IPS-18a (cell line): ENCODE data around the gene UHRF2.

Source experiments
- H3K27ac ChIP-seq: one replicate; pipeline ENCODE4 v1.5.1; 2013; ENCODE audit warnings: low read length
- H3K27me3 ChIP-seq: one replicate; pipeline ENCODE4 v1.6.1; 2013; ENCODE audit warnings: mild to moderate bottlenecking, low read length; ENCODE audit not compliant: control insufficient read depth, insufficient read depth
- H3K36me3 ChIP-seq: one replicate; pipeline ENCODE4 v1.6.1; 2013; ENCODE audit warnings: low read depth, low read length; ENCODE audit not compliant: control insufficient read depth
- H3K4me1 ChIP-seq: one replicate; pipeline ENCODE4 v1.6.1; 2013; ENCODE audit warnings: low read depth, low read length; ENCODE audit not compliant: control insufficient read depth
- H3K4me3 ChIP-seq: one replicate; pipeline ENCODE4 v1.5.1; 2013; ENCODE audit warnings: low read length
- H3K9ac ChIP-seq: one replicate; pipeline ENCODE4 v1.6.1; 2013; ENCODE audit warnings: mild to moderate bottlenecking, low read length, moderate library complexity
- H3K9me3 ChIP-seq: one replicate; pipeline ENCODE4 v1.6.1; 2013; ENCODE audit warnings: low read depth, low read length; ENCODE audit not compliant: control insufficient read depth

Gene UHRF2

GRCh38 chr9:6409811-6410210, 3.2 kb upstream of the UHRF2 start:
- no peaks in the 10 kb centered on the region for H3K9me3 ChIP-seq
- H3K36me3 ChIP-seq: no peaks in the 10 kb centered on the region
- no peak overlapping the region for H3K27ac ChIP-seq
- H3K4me1 ChIP-seq: peaks cover 8% of the 10 kb centered on the region
- H3K4me3 ChIP-seq: no peak overlapping the region
- H3K9ac ChIP-seq: no peak overlapping the region
- H3K27me3 ChIP-seq: peaks cover 8% of the 10 kb centered on the region

GRCh38 chr9:6410633-6411032, 2.4 kb upstream of the UHRF2 start:
- no peak overlapping the region for H3K9ac ChIP-seq
- no peak overlapping the region for H3K27ac ChIP-seq
- peaks cover 13% of the 10 kb centered on the region for H3K4me1 ChIP-seq
- H3K36me3 ChIP-seq: no peaks in the 10 kb centered on the region
- no peak overlapping the region for H3K4me3 ChIP-seq
- H3K9me3 ChIP-seq: no peaks in the 10 kb centered on the region
- peaks cover 11% of the 10 kb centered on the region for H3K27me3 ChIP-seq

- H3K4me1 ChIP-seq: peaks cover 21% of the 10 kb centered on the region
- peaks cover 11% of the 10 kb centered on the region for H3K27me3 ChIP-seq
- peak overlapping the region; percentile 85 for H3K27ac ChIP-seq
- H3K9me3 ChIP-seq: no peaks in the 10 kb centered on the region
- H3K4me3 ChIP-seq: peak overlapping the region; percentile 84
- H3K36me3 ChIP-seq: no peaks in the 10 kb centered on the region
- H3K9ac ChIP-seq: peak overlapping the region; percentile 93
These were observed 607 bp downstream of the UHRF2 start for GRCh38 chr9:6413365-6414246.

GRCh38 chr9:6414247-6414641, 1.2 kb downstream of the UHRF2 start:
- H3K27me3 ChIP-seq: peaks cover 11% of the 10 kb centered on the region
- no peaks in the 10 kb centered on the region for H3K9me3 ChIP-seq
- H3K4me1 ChIP-seq: peaks cover 27% of the 10 kb centered on the region
- H3K9ac ChIP-seq: peak overlapping the region; percentile 93
- H3K27ac ChIP-seq: no peak overlapping the region
- peak overlapping the region; percentile 84 for H3K4me3 ChIP-seq
- no peaks in the 10 kb centered on the region for H3K36me3 ChIP-seq

GRCh38 chr9:6415266-6415665, 2.3 kb downstream of the UHRF2 start:
- Histone ChIP-seq H3K4me3 (peak overlapping the region; percentile 84), H3K4me1 (peaks cover 27% of the 10 kb centered on the region), H3K9me3 (no peaks in the 10 kb centered on the region), H3K27me3 (peaks cover 11% of the 10 kb centered on the region), H3K27ac (no peak overlapping the region), H3K9ac (no peak overlapping the region), H3K36me3 (no peaks in the 10 kb centered on the region)

GRCh38 chr9:6417186-6417585, 4.2 kb downstream of the UHRF2 start:
- peaks cover 11% of the 10 kb centered on the region for H3K27me3 ChIP-seq
- peaks cover 8% of the 10 kb centered on the region for H3K36me3 ChIP-seq
- no peak overlapping the region for H3K4me3 ChIP-seq
- no peaks in the 10 kb centered on the region for H3K9me3 ChIP-seq
- peaks cover 26% of the 10 kb centered on the region for H3K4me1 ChIP-seq
- no peak overlapping the region for H3K9ac ChIP-seq
- no peak overlapping the region for H3K27ac ChIP-seq

GRCh38 chr9:6418764-6419163, 5.8 kb downstream of the UHRF2 start:
- Histone ChIP-seq H3K27me3 (peaks cover 11% of the 10 kb centered on the region), H3K9me3 (no peaks in the 10 kb centered on the region), H3K9ac (no peak overlapping the region), H3K4me1 (peaks cover 25% of the 10 kb centered on the region), H3K4me3 (no peak overlapping the region), H3K36me3 (peaks cover 16% of the 10 kb centered on the region), H3K27ac (no peak overlapping the region)

- Histone ChIP-seq H3K9ac (no peak overlapping the region), H3K36me3 (peaks cover 29% of the 10 kb centered on the region), H3K27ac (no peak overlapping the region), H3K4me1 (no peaks in the 10 kb centered on the region), H3K27me3 (no peaks in the 10 kb centered on the region), H3K9me3 (no peaks in the 10 kb centered on the region), H3K4me3 (no peak overlapping the region)
These were observed 11.9 kb downstream of the UHRF2 start for GRCh38 chr9:6424940-6425339.

- H3K9ac ChIP-seq: no peak overlapping the region
- no peak overlapping the region for H3K4me3 ChIP-seq
- no peaks in the 10 kb centered on the region for H3K9me3 ChIP-seq
- no peaks in the 10 kb centered on the region for H3K27me3 ChIP-seq
- H3K27ac ChIP-seq: no peak overlapping the region
- H3K36me3 ChIP-seq: peaks cover 26% of the 10 kb centered on the region
- H3K4me1 ChIP-seq: no peaks in the 10 kb centered on the region
These were observed 13.1 kb downstream of the UHRF2 start for GRCh38 chr9:6426117-6426516.

GRCh38 chr9:6428940-6429889, 16.2 kb downstream of the UHRF2 start:
- peaks cover 13% of the 10 kb centered on the region for H3K36me3 ChIP-seq
- no peaks in the 10 kb centered on the region for H3K27me3 ChIP-seq
- no peaks in the 10 kb centered on the region for H3K4me1 ChIP-seq

GRCh38 chr9:6431038-6431437, 18.0 kb downstream of the UHRF2 start:
- Histone ChIP-seq H3K27me3 (no peaks in the 10 kb centered on the region), H3K27ac (no peak overlapping the region), H3K4me3 (no peak overlapping the region), H3K9me3 (no peaks in the 10 kb centered on the region), H3K9ac (no peak overlapping the region), H3K4me1 (no peaks in the 10 kb centered on the region), H3K36me3 (peaks cover 5% of the 10 kb centered on the region)

More at GRCh38 chr9:6428940-6429889, 16.2 kb downstream of the UHRF2 start:
- Histone ChIP-seq H3K4me3 (no peak overlapping the region), H3K27ac (no peak overlapping the region), H3K9me3 (no peaks in the 10 kb centered on the region), H3K9ac (no peak overlapping the region)
